AML-193 (cell line): ENCODE data around the gene LALBA.
"Not testable (repeated sequence)": the region's sequence is repeated elsewhere in the genome, so short reads cannot be mapped to it uniquely, and the experiment has no call there.

ENCODE experiments used
- DNase-seq, 2 experiments: peaks; one replicate each; lab custom pipeline; 2025; lab: John Stamatoyannopoulos, UW

The LALBA gene

DNA sequence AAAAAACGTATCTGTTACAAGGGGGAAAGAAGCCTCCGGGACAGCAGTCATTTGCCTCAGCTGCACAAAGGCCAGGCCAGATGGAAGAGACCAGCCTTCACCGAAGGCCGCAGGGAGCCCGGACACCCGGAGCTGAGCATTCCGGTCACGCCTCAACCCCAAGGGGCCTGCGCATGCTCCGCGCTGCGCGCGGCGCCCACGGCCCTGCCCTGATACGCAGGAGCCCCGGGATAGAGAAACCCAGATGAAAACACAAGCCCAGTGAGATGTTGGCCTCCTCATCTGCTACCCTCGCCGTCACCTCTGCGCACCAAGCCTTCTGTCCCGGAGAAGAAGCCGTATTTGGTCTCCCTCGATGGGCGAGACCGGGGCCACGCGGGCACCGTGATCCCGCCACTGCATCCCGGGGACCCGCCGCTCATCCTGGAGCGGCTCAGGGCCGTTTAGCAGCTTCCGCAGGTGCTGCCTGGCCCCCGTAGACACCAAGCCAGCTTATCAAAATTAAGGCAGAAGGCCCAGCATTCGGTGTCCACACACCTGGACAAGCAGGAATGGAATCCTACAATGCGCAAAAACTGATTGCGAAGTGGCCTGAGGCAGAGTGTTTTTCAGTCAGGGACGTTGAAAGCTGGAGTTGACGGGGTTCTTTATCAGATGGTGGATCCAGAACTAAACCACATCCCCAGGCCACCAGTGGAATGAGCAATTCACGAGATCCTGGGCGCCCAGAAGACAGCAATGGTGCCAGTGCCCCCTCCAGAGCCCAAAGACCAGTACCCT is 41.8 kb downstream of the LALBA start:
- DNase-seq: no peak

DNA sequence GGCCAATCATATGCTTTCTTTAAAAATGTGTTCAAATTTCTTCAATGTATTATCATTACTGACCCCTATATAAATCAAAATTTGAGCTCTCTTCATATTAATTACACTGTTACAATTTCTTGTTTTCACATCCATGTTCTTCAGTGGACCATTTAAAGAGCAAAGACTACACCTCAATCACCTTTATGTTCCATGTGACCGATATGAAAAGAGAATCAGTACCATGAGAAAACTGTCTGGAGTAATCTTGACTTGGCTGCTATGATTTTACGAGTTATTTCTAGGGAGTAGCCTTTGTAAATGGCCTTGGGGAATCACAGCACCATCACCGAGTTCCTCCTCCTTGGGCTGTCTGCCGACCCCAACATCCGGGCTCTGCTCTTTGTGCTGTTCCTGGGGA is 44.5 kb downstream of the LALBA start, which contains the start of gene OR8S1:
OR8S1 (plus strand) TSS at position 301 of the 400 bp plus-strand sequence; CDS start at position 301, 0 bp downstream.
- no peak for DNase-seq

DNA sequence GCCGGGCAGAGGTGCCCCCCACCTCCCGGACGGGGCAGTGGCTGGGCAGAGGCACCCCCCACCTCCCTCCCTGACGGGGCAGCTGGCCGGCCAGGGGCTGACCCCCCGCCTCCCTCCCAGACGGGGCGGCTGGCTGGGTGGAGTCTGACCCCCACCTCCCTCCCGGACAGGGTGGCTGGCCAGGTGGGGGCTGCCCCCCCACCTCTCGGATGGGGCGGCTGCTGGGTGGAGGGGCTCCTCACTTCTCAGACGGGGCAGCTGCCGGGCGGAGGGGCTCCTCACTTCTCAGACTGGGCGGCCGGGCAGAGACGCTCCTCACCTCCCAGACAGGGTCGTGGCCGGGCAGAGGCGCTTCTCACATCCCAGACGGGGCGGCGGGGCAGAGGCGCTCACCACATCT is 49.5 kb downstream of the LALBA start:
- DNase-seq: not testable (repeated sequence)
